Measurements from ENCODE around the gene FBXO31. TPM values are rescaled to one million over a fixed set of nuclear protein-coding genes. Genes with fewer than 3 reads are reported as not detected.
"Not testable (repeated sequence)": the region's sequence is repeated elsewhere in the genome, so short reads cannot be mapped to it uniquely, and the experiment has no call there.

FBXO31 gene
- total RNA-seq, 1 experiment from 2014 or later: 11.9 TPM

GRCh38 chr16:87350681-87351319 lies 32.8 kb downstream of the FBXO31 start:
- 0 out of 2 replicates have a peak, but pooled peaks cover 2% of the 10 kb centered on the region for H3K4me1 ChIP-seq
- no peak for DNase-seq
- no peak overlapping the region for H3K27ac ChIP-seq
- H3K36me3 ChIP-seq: no peaks in the 10 kb centered on the region
- no peak overlapping the region for H3K4me3 ChIP-seq
- no peaks in the 10 kb centered on the region for H3K9me3 ChIP-seq (replicated peaks)
- H3K27me3 ChIP-seq: no peaks in the 10 kb centered on the region

- no peaks in the 10 kb centered on the region for H3K9me3 ChIP-seq (replicated peaks)
- H3K36me3 ChIP-seq: no peaks in the 10 kb centered on the region
- no peak overlapping the region for H3K27ac ChIP-seq
- DNase-seq: no peak
- no peak overlapping the region for H3K4me3 ChIP-seq
- H3K4me1 ChIP-seq: 0 out of 2 replicates have a peak, but pooled peaks cover 2% of the 10 kb centered on the region
- H3K27me3 ChIP-seq: no peaks in the 10 kb centered on the region
These were observed 33.5 kb downstream of the FBXO31 start for GRCh38 chr16:87350031-87350430.

- DNase-seq: no peak
- H3K36me3 ChIP-seq: no peaks in the 10 kb centered on the region
- no peaks in the 10 kb centered on the region for H3K27me3 ChIP-seq
- no peaks in the 10 kb centered on the region for H3K9me3 ChIP-seq (replicated peaks)
- 0 out of 2 replicates have a peak, but pooled peaks cover 2% of the 10 kb centered on the region for H3K4me1 ChIP-seq
- H3K4me3 ChIP-seq: no peak overlapping the region
- no peak overlapping the region for H3K27ac ChIP-seq
These were observed 34.9 kb downstream of the FBXO31 start for GRCh38 chr16:87348616-87349157.

- H3K27ac ChIP-seq: no peak overlapping the region
- 0 out of 2 replicates have a peak, but pooled peaks cover 2% of the 10 kb centered on the region for H3K4me1 ChIP-seq
- H3K4me3 ChIP-seq: no peak overlapping the region
- H3K9me3 ChIP-seq (replicated peaks): no peaks in the 10 kb centered on the region
- no peaks in the 10 kb centered on the region for H3K36me3 ChIP-seq
- no peak for DNase-seq
- H3K27me3 ChIP-seq: no peaks in the 10 kb centered on the region
These were observed 35.5 kb downstream of the FBXO31 start for GRCh38 chr16:87347932-87348615.

GRCh38 chr16:87346517-87347060 lies 37.0 kb downstream of the FBXO31 start:
- Histone ChIP-seq H3K27ac (no peak overlapping the region), H3K27me3 (no peaks in the 10 kb centered on the region), H3K4me3 (no peak overlapping the region), H3K9me3 (replicated peaks) (no peaks in the 10 kb centered on the region), H3K4me1 (no peaks in the 10 kb centered on the region), H3K36me3 (peaks cover 5% of the 10 kb centered on the region; the same call in 1 of the 2 replicates)
- no peak for DNase-seq

- Histone ChIP-seq H3K27ac (no peak overlapping the region), H3K27me3 (no peaks in the 10 kb centered on the region), H3K4me1 (no peaks in the 10 kb centered on the region), H3K36me3 (peaks cover 5% of the 10 kb centered on the region; the same call in 1 of the 2 replicates), H3K4me3 (no peak overlapping the region), H3K9me3 (replicated peaks) (no peaks in the 10 kb centered on the region)
- no peak for DNase-seq
These were observed 37.7 kb downstream of the FBXO31 start for GRCh38 chr16:87345726-87346424.

GRCh38 chr16:87344931-87345631 lies 38.5 kb downstream of the FBXO31 start:
- Histone ChIP-seq H3K27ac (no peak overlapping the region), H3K9me3 (replicated peaks) (no peaks in the 10 kb centered on the region), H3K27me3 (no peaks in the 10 kb centered on the region), H3K4me3 (no peak overlapping the region), H3K4me1 (no peaks in the 10 kb centered on the region), H3K36me3 (peaks cover 5% of the 10 kb centered on the region; the same call in 1 of the 2 replicates)
- no peak for DNase-seq

GRCh38 chr16:87344165-87344930 lies 39.2 kb downstream of the FBXO31 start:
- Histone ChIP-seq H3K27ac (no peak overlapping the region), H3K4me3 (no peak overlapping the region), H3K36me3 (peaks cover 5% of the 10 kb centered on the region; the same call in 1 of the 2 replicates), H3K9me3 (replicated peaks) (no peaks in the 10 kb centered on the region), H3K27me3 (no peaks in the 10 kb centered on the region), H3K4me1 (no peaks in the 10 kb centered on the region)
- no peak for DNase-seq

GRCh38 chr16:87343753-87344050 lies 39.9 kb downstream of the FBXO31 start:
- Histone ChIP-seq H3K36me3 (peaks cover 5% of the 10 kb centered on the region; the same call in 1 of the 2 replicates), H3K4me1 (no peaks in the 10 kb centered on the region), H3K27me3 (no peaks in the 10 kb centered on the region), H3K9me3 (replicated peaks) (no peaks in the 10 kb centered on the region), H3K27ac (no peak overlapping the region), H3K4me3 (no peak overlapping the region)
- DNase-seq: no peak

GRCh38 chr16:87342978-87343752 lies 40.4 kb downstream of the FBXO31 start:
- Histone ChIP-seq H3K36me3 (peaks cover 5% of the 10 kb centered on the region; the same call in 1 of the 2 replicates), H3K4me3 (no peak overlapping the region), H3K4me1 (no peaks in the 10 kb centered on the region), H3K27me3 (no peaks in the 10 kb centered on the region), H3K9me3 (replicated peaks) (no peaks in the 10 kb centered on the region), H3K27ac (no peak overlapping the region)
- DNase-seq: no peak

- no peaks in the 10 kb centered on the region for H3K9me3 ChIP-seq (replicated peaks)
- H3K4me3 ChIP-seq: no peak overlapping the region
- no peaks in the 10 kb centered on the region; the same call in 1 of the 2 replicates for H3K4me1 ChIP-seq
- no peak overlapping the region for H3K27ac ChIP-seq
- no peaks in the 10 kb centered on the region for H3K27me3 ChIP-seq
- DNase-seq: no peak
- peaks cover 5% of the 10 kb centered on the region; the same call in 1 of the 2 replicates for H3K36me3 ChIP-seq
These were observed 41.1 kb downstream of the FBXO31 start for GRCh38 chr16:87342504-87342903.

GRCh38 chr16:87340198-87340597 lies 43.4 kb downstream of the FBXO31 start:
- Histone ChIP-seq H3K9me3 (replicated peaks) (no peaks in the 10 kb centered on the region), H3K4me1 (no peaks in the 10 kb centered on the region; the same call in 1 of the 2 replicates), H3K4me3 (no peak overlapping the region), H3K27ac (no peak overlapping the region), H3K27me3 (no peaks in the 10 kb centered on the region), H3K36me3 (peaks cover 5% of the 10 kb centered on the region; the same call in 1 of the 2 replicates)
- no peak for DNase-seq

GRCh38 chr16:87339724-87340105 lies 43.9 kb downstream of the FBXO31 start:
- not testable (repeated sequence) for H3K36me3 ChIP-seq

More at GRCh38 chr16:87339724-87340105, 43.9 kb downstream of the FBXO31 start:
- not testable (repeated sequence) for H3K4me1 ChIP-seq; H3K27me3 ChIP-seq; H3K9me3 ChIP-seq (replicated peaks); H3K4me3 ChIP-seq; DNase-seq; H3K27ac ChIP-seq
